ENCODE data around the gene STXBP3. TPM values are rescaled to one million over a fixed set of nuclear protein-coding genes. Genes with fewer than 3 reads are reported as not detected.

STXBP3 gene
- total and polyA plus RNA-seq, 2 of the 4 experiments (the other 2 are of a cell fraction): 19.1 to 19.7 TPM

- no peaks in the 10 kb centered on the region; a peak in 1 of 4 replicates for H3K79me1 ChIP-seq (ENCODE audit: low read depth in 1 of 2, low read length in 2 of 2)
- ATAC-seq (ENCODE audit: low read depth) (no peak), DNase-seq (no peak)
- no peak overlapping the region for H2AK5ac ChIP-seq (ENCODE audit: low read depth, low read length)
- ChIA-PET POLR2A (ENCODE audit: unreplicated experiment) (no interaction called here), CTCF (interaction anchor here (1.3 kb wide), 1 partner anchor 13 kb away, joined by 3 read pairs; no protein-coding TSS in a partner anchor)
- no peak overlapping the region for H4K8ac ChIP-seq (ENCODE audit: low read depth in 2 of 2, low read length in 2 of 2)
- no peak overlapping the region for H4K5ac ChIP-seq (ENCODE audit: low read depth, low read length)
- no peak overlapping the region for H2BK5ac ChIP-seq (ENCODE audit: low read depth, low read length, poor library complexity, severe bottlenecking)
- peak overlapping the region; percentile 23 for H2AK9ac ChIP-seq (replicated peaks; ENCODE audit: low read depth, low read length, poor library complexity)
- dilution Hi-C loops (cut with HindIII; ENCODE audit: low sequenced_read_pairs, unreplicated experiment) (no loop called here), intact Hi-C loops (cut with micrococcal nuclease) (no loop called here), in situ Hi-C loops (cut with MboI; ENCODE audit: low sequenced_read_pairs) (no loop called here)
- no peaks in the 10 kb centered on the region for H3K9me3 ChIP-seq (ENCODE audit: control insufficient read depth, insufficient read depth, low read length)
- no TSS peak for BruUV-seq (replicated peaks)
- no peak overlapping the region for H3K56ac ChIP-seq (ENCODE audit: extremely low read depth, insufficient read depth, low read length)
- no peak overlapping the region for H3K27ac ChIP-seq (ENCODE audit: insufficient read depth, low read length)
- no peak overlapping the region for H3K4me2 ChIP-seq (ENCODE audit: low read depth, low read length)
- no peak overlapping the region for H3K4me3 ChIP-seq (ENCODE audit: insufficient read depth, low read depth, low read length)
- peaks cover 24% of the 10 kb centered on the region for H3K4me1 ChIP-seq (ENCODE audit: control insufficient read depth, insufficient read depth, low read length)
- TF ChIP-seq CEBPB (IDR thresholded peaks at IDR 0.05; ENCODE audit: low read depth, low read length): no peak
- TF ChIP-seq SMC3 (IDR thresholded peaks at IDR 0.05; ENCODE audit: low read depth, low read length): no peak
- no peaks in the 10 kb centered on the region for H3K36me3 ChIP-seq (ENCODE audit: control insufficient read depth, insufficient read depth, low read length)
- H3K27me3 ChIP-seq (ENCODE audit: control insufficient read depth, insufficient read depth, low read length): no peaks in the 10 kb centered on the region
- H3K18ac ChIP-seq (ENCODE audit: low read depth, low read length): no peak overlapping the region
- H2BK20ac ChIP-seq (ENCODE audit: low read depth, low read length): no peak overlapping the region
- H3K23ac ChIP-seq (ENCODE audit: low read depth, low read length): no peak overlapping the region
- no peak overlapping the region for H3K9ac ChIP-seq (ENCODE audit: low read depth, low read length)
- H2BK15ac ChIP-seq (ENCODE audit: low read depth, low read length): no peak overlapping the region
- H4K20me1 ChIP-seq (ENCODE audit: insufficient read depth, low read length): no peaks in the 10 kb centered on the region
- WGBS, 2 experiments (ENCODE audit: extremely low coverage in 2 of 2, insufficient read length in 1 of 2): 90% methylated on average over 7 of the region's 9 CpGs; no CpG with 5 or more reads in 1 of the 2 experiments
- 0 out of 2 replicates have a peak, but pooled peaks cover 6% of the 10 kb centered on the region for H3K9me1 ChIP-seq (ENCODE audit: insufficient read depth, low read length)
- no peak overlapping the region for H4K91ac ChIP-seq (ENCODE audit: insufficient read depth, low read depth, low read length)
- no peak overlapping the region for H3K14ac ChIP-seq (replicated peaks; ENCODE audit: low read depth, low read length)
- H2AFZ ChIP-seq (replicated peaks; ENCODE audit: low read length, poor library complexity): no peak overlapping the region
- no peak overlapping the region for H2BK120ac ChIP-seq (ENCODE audit: low read depth, low read length)
- 0 out of 2 replicates have a peak overlapping the region, but pooled peaks have one; percentile 25 for H3K4ac ChIP-seq (ENCODE audit: low read depth, low read length)
These were observed 28.6 kb upstream of the STXBP3 start for GRCh38 chr1:108717774-108718316.

Data from IMR-90 (cell line).